NCI-H1105 (cell line): ENCODE results near the gene PEF1.

ENCODE experiments used
- DNase-seq: peaks from one replicate; lab custom pipeline; 2025; lab: John Stamatoyannopoulos, UW

Gene PEF1

GRCh38 chr1:31653717-31654473 lies 9.2 kb upstream of the PEF1 start:
- DNase-seq, result no peak

GRCh38 chr1:31652891-31653499 lies 8.3 kb upstream of the PEF1 start:
- no peak for DNase-seq

- no peak for DNase-seq
These were observed 7.1 kb upstream of the PEF1 start for GRCh38 chr1:31651766-31652165.

- DNase-seq, result no peak
These were observed 6.4 kb upstream of the PEF1 start for GRCh38 chr1:31651089-31651420.

- no peak for DNase-seq
These were observed 5.7 kb upstream of the PEF1 start for GRCh38 chr1:31650161-31651088.

GRCh38 chr1:31648641-31649357 lies 4.1 kb upstream of the PEF1 start:
- no peak for DNase-seq

- no peak for DNase-seq
These were observed 3.5 kb upstream of the PEF1 start for GRCh38 chr1:31648190-31648589.

- no peak for DNase-seq
These were observed 2.4 kb upstream of the PEF1 start for GRCh38 chr1:31647106-31647505.

GRCh38 chr1:31646259-31646960 lies 1.7 kb upstream of the PEF1 start:
- no peak for DNase-seq

GRCh38 chr1:31645274-31645568 lies 545 bp upstream of the PEF1 start:
- DNase-seq, result no peak

GRCh38 chr1:31643976-31644559 lies 608 bp downstream of the PEF1 start:
- no peak for DNase-seq

GRCh38 chr1:31642897-31643296 lies 1.8 kb downstream of the PEF1 start:
- no peak for DNase-seq

GRCh38 chr1:31642366-31642765 lies 2.3 kb downstream of the PEF1 start:
- no peak for DNase-seq

GRCh38 chr1:31640964-31641363 lies 3.7 kb downstream of the PEF1 start:
- DNase-seq, result no peak

GRCh38 chr1:31640179-31640578 lies 4.5 kb downstream of the PEF1 start:
- DNase-seq, result no peak

- DNase-seq, result no peak
These were observed 5.1 kb downstream of the PEF1 start for GRCh38 chr1:31639543-31639942.

- peak; percentile 69 for DNase-seq
These were observed 6.6 kb downstream of the PEF1 start for GRCh38 chr1:31637915-31638673.

- no peak for DNase-seq
These were observed 11.6 kb downstream of the PEF1 start for GRCh38 chr1:31633117-31633516.

GRCh38 chr1:31632649-31633048 lies 12.0 kb downstream of the PEF1 start:
- DNase-seq, result no peak

- no peak for DNase-seq
These were observed 15.6 kb downstream of the PEF1 start for GRCh38 chr1:31628931-31629556.
